ENCODE measurements around the gene MAEA.

The MAEA gene

DNA sequence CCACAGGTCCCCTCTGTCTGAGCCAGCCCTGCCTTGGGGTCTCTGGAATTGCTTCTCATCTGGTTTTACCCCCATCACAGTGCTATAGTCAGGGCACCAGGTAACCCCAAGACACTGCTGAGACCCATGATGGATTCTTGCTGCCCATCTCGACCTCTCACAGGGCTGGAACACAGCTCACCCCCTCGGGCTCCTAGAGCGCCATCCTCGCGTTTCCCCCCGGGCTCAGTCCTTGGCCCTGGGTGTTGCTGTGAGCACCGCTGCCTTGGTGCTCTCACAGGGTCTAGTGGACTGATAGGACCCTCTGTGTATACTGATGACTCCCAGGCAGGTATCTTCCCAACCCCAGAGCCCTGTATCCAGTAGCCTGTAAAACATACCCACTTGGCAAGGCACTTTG is 8.8 kb downstream of the MAEA start:
- no peak overlapping the region for H3K18ac ChIP-seq (ENCODE audit: low read depth in 1 of 2, low read length in 2 of 2)
- H2AK5ac ChIP-seq (ENCODE audit: low read length, severe bottlenecking), result no peak overlapping the region
- H3K4me3 ChIP-seq (ENCODE audit: insufficient read depth in 1 of 2, low read depth in 1 of 2, low read length in 2 of 2), result no peak overlapping the region

DNA sequence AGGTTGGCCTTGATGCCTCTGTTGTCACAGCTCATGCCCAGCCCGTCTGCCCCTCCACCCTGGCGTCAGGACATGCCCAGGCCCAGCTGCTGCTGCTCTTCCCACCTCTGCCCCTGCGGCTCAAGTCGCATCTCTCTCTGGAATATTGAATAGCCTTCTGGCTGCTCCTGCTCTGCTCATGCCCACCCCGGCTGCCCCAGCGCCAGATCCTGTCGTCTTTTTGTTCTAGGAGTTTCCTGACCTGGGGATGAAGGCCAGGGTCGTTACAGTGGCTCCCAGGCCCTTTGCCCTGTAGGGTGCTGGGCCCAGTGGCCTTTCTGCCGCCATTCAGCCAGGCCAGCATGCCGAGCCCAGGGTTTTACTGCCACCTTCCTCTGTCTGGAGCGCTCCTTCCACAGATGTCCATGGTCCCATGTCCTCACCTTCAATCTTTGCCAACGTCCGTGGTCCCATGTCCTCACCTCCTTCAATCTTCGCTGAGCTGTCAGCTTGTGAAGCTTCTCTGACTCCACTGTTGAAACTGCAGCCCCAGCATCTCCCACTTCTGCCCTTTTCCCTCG is 9.7 kb downstream of the MAEA start:
- H3K27ac ChIP-seq (ENCODE audit: low read length, poor library complexity, severe bottlenecking), result no peak overlapping the region
- H4K91ac ChIP-seq (ENCODE audit: low read length), result no peak overlapping the region
- peaks cover 7% of the 10 kb centered on the region for H3K79me1 ChIP-seq (replicated peaks; ENCODE audit: low read length, poor library complexity, severe bottlenecking)
- H3K27me3 ChIP-seq (ENCODE audit: control insufficient read depth in 1 of 2, insufficient read depth in 1 of 2, low read length in 2 of 2), result no peaks in the 10 kb centered on the region
- no peak overlapping the region for H2BK15ac ChIP-seq (ENCODE audit: low read depth, poor library complexity, severe bottlenecking)
- no peak overlapping the region for H3K18ac ChIP-seq (ENCODE audit: low read depth in 1 of 2, low read length in 2 of 2)
- no peak overlapping the region for H3K14ac ChIP-seq (ENCODE audit: low read length in 2 of 2)
- H3K23ac ChIP-seq (ENCODE audit: low read length in 2 of 2), result no peak overlapping the region
- no peak overlapping the region for H2BK12ac ChIP-seq (ENCODE audit: low read length in 2 of 2)
- H3K4ac ChIP-seq (ENCODE audit: low read depth in 1 of 2, low read length in 2 of 2), result no peak overlapping the region
- H2AK5ac ChIP-seq (ENCODE audit: low read length, severe bottlenecking), result no peak overlapping the region
- H3K9ac ChIP-seq (ENCODE audit: low read length), result no peak overlapping the region
- peaks cover 48 to 61% of the 10 kb centered on the region in 2 experiments for H3K36me3 ChIP-seq (ENCODE audit: control insufficient read depth in 1 of 2, insufficient read depth in 2 of 2, low read depth in 1 of 2, low read length in 2 of 2)
- H3K4me1 ChIP-seq (ENCODE audit: control insufficient read depth, insufficient read depth, low read depth, low read length), result peaks cover 28% of the 10 kb centered on the region
- H2BK5ac ChIP-seq (ENCODE audit: low read depth, low read length, poor library complexity, severe bottlenecking), result no peak overlapping the region
- no peak for DNase-seq
- no peak overlapping the region for H2BK120ac ChIP-seq (ENCODE audit: low read depth, low read length)
- H3K4me2 ChIP-seq (ENCODE audit: low read length, poor library complexity, severe bottlenecking), result no peak overlapping the region
- H3K9me3 ChIP-seq (ENCODE audit: control insufficient read depth, low read length), result no peaks in the 10 kb centered on the region
- WGBS, result 94% methylated on average over 14 of the region's 15 CpGs
- H2AFZ ChIP-seq (ENCODE audit: low read depth, low read length), result no peak overlapping the region
- no peak overlapping the region for H3K4me3 ChIP-seq (ENCODE audit: insufficient read depth in 1 of 2, low read depth in 1 of 2, low read length in 2 of 2)
- H4K8ac ChIP-seq (ENCODE audit: low read length), result peak overlapping the region; percentile 45

More for the DNA sequence above, 8.8 kb downstream of the MAEA start:
- peaks cover 48 to 64% of the 10 kb centered on the region in 2 experiments for H3K36me3 ChIP-seq (ENCODE audit: control insufficient read depth in 1 of 2, insufficient read depth in 2 of 2, low read depth in 1 of 2, low read length in 2 of 2)
- no peak for DNase-seq
- no peak overlapping the region for H2AFZ ChIP-seq (ENCODE audit: low read depth, low read length)
- H2BK15ac ChIP-seq (ENCODE audit: low read depth, poor library complexity, severe bottlenecking), result no peak overlapping the region
- H3K79me1 ChIP-seq (replicated peaks; ENCODE audit: low read length, poor library complexity, severe bottlenecking), result peaks cover 5% of the 10 kb centered on the region
- no peaks in the 10 kb centered on the region for H3K9me3 ChIP-seq (ENCODE audit: control insufficient read depth, low read length)
- no peak overlapping the region for H4K91ac ChIP-seq (ENCODE audit: low read length)
- no peak overlapping the region for H3K27ac ChIP-seq (ENCODE audit: low read length, poor library complexity, severe bottlenecking)
- H3K4me1 ChIP-seq (ENCODE audit: control insufficient read depth, insufficient read depth, low read depth, low read length), result peaks cover 36% of the 10 kb centered on the region
- H3K9ac ChIP-seq (ENCODE audit: low read length), result no peak overlapping the region
- H3K4ac ChIP-seq (ENCODE audit: low read depth in 1 of 2, low read length in 2 of 2), result no peak overlapping the region
- no peak overlapping the region for H2BK12ac ChIP-seq (ENCODE audit: low read length in 2 of 2)
- no peak overlapping the region for H2BK5ac ChIP-seq (ENCODE audit: low read depth, low read length, poor library complexity, severe bottlenecking)
- H3K4me2 ChIP-seq (ENCODE audit: low read length, poor library complexity, severe bottlenecking), result no peak overlapping the region
- 99% methylated on average over 7 of the region's 7 CpGs for WGBS
- H3K27me3 ChIP-seq (ENCODE audit: control insufficient read depth in 1 of 2, insufficient read depth in 1 of 2, low read length in 2 of 2), result no peaks in the 10 kb centered on the region
- H3K14ac ChIP-seq (ENCODE audit: low read length in 2 of 2), result no peak overlapping the region
- no peak overlapping the region for H4K8ac ChIP-seq (ENCODE audit: low read length)
- no peak overlapping the region for H2BK120ac ChIP-seq (ENCODE audit: low read depth, low read length)
- no peak overlapping the region for H3K23ac ChIP-seq (ENCODE audit: low read length in 2 of 2)

DNA sequence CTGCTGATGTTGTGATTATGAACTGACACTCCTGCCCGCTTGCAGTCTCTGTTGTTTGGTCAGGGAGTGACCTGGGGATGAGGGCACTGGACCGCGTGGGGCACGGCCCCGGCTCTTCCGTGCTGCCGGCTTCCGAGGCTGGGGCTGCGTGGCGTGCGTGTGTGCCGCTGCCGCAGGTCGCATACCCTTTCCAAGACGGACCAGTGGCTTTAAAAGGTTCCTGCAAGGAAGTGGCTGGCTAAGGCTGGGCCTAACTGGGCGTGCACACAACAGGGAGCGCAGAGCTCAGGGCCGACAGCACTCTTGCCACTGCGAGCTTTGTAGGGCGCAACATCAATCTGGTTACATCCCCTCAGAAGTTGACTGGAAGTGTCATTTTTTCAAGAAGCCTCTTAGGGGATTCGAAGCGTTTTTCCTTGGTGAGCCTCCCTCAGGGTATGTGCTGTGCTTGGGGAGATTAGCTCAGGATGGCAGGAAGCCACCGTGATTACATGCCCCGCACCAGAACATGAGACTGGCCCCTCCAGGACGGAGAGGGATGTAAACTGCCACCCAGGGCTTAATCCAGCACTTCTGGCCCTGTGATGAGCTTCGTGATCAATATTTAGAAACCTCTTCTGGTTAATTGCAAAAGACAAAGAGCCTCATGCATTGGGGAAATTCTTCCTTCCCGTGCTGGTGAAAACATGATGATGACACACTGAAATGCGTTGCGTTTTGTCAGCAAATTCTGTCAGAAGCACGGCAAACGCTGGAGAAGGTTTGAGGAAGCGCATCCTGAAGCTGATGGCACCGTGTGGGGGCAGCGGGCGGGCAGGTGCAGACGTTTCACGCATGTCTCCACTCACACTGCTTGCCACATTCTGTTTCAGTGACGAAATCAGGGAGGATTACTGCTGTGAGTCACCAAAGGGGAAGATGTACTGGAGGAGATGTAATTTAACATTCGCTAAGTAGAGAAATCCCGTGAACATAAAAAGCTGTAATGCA is 11.1 kb downstream of the MAEA start:
- Histone ChIP-seq H3K4me2 (ENCODE audit: low read length, poor library complexity, severe bottlenecking) (no peak overlapping the region), H3K79me1 (replicated peaks; ENCODE audit: low read length, poor library complexity, severe bottlenecking) (peaks cover 13% of the 10 kb centered on the region), H3K27me3 (ENCODE audit: control insufficient read depth in 1 of 2, insufficient read depth in 1 of 2, low read length in 2 of 2) (no peaks in the 10 kb centered on the region), H2BK120ac (ENCODE audit: low read depth, low read length) (no peak overlapping the region), H3K14ac (ENCODE audit: low read length in 2 of 2) (no peak overlapping the region), H2BK5ac (ENCODE audit: low read depth, low read length, poor library complexity, severe bottlenecking) (no peak overlapping the region), H3K27ac (ENCODE audit: low read length, poor library complexity, severe bottlenecking) (peak overlapping the region; percentile 13), H3K23ac (ENCODE audit: low read length in 2 of 2) (no peak overlapping the region), H4K8ac (ENCODE audit: low read length) (no peak overlapping the region), H3K9ac (ENCODE audit: low read length) (no peak overlapping the region), H3K4me3 (ENCODE audit: insufficient read depth in 1 of 2, low read depth in 1 of 2, low read length in 2 of 2) (no peak overlapping the region), H3K4me1 (ENCODE audit: control insufficient read depth, insufficient read depth, low read depth, low read length) (peaks cover 19% of the 10 kb centered on the region), H2AK5ac (ENCODE audit: low read length, severe bottlenecking) (no peak overlapping the region), H3K9me3 (ENCODE audit: control insufficient read depth, low read length) (no peaks in the 10 kb centered on the region), H3K18ac (ENCODE audit: low read depth in 1 of 2, low read length in 2 of 2) (no peak overlapping the region), H2AFZ (ENCODE audit: low read depth, low read length) (no peak overlapping the region), H3K36me3 (ENCODE audit: control insufficient read depth in 1 of 2, insufficient read depth in 2 of 2, low read depth in 1 of 2, low read length in 2 of 2) (peaks cover 52 to 59% of the 10 kb centered on the region in 2 experiments), H3K4ac (ENCODE audit: low read depth in 1 of 2, low read length in 2 of 2) (no peak overlapping the region), H2BK12ac (ENCODE audit: low read length in 2 of 2) (no peak overlapping the region), H4K91ac (ENCODE audit: low read length) (no peak overlapping the region), H2BK15ac (ENCODE audit: low read depth, poor library complexity, severe bottlenecking) (no peak overlapping the region)
- peak; percentile 86 for DNase-seq
- WGBS, result 88% methylated on average over 40 of the region's 40 CpGs

DNA sequence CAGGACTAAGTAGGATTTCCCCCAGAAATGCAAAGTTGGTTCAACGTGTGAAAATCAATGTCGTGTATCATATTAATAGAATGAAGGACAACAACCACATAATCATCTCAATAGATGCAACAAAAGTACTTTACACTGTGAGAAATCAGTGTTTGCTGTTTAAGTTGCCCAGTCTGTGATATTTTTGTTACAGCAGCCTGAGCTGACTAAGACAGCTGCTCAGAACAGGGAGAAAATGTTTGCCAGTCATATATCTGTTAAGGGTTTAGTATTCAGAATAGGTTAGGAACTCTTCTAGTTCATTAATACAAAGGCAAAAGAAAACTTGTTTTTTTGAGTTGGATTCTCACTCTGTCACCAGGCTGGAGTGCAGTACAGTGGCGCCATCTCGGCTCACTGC is 12.5 kb downstream of the MAEA start:
- Histone ChIP-seq H3K14ac (ENCODE audit: low read length in 2 of 2) (no peak overlapping the region), H3K4me2 (ENCODE audit: low read length, poor library complexity, severe bottlenecking) (no peak overlapping the region), H4K91ac (ENCODE audit: low read length) (no peak overlapping the region), H3K4me1 (ENCODE audit: control insufficient read depth, insufficient read depth, low read depth, low read length) (peaks cover 17% of the 10 kb centered on the region), H2BK120ac (ENCODE audit: low read depth, low read length) (no peak overlapping the region), H2BK5ac (ENCODE audit: low read depth, low read length, poor library complexity, severe bottlenecking) (no peak overlapping the region), H3K4me3 (ENCODE audit: insufficient read depth in 1 of 2, low read depth in 1 of 2, low read length in 2 of 2) (no peak overlapping the region), H2BK15ac (ENCODE audit: low read depth, poor library complexity, severe bottlenecking) (no peak overlapping the region), H3K23ac (ENCODE audit: low read length in 2 of 2) (no peak overlapping the region), H3K18ac (ENCODE audit: low read depth in 1 of 2, low read length in 2 of 2) (no peak overlapping the region), H2AK5ac (ENCODE audit: low read length, severe bottlenecking) (no peak overlapping the region), H3K4ac (ENCODE audit: low read depth in 1 of 2, low read length in 2 of 2) (no peak overlapping the region), H3K9ac (ENCODE audit: low read length) (no peak overlapping the region), H2AFZ (ENCODE audit: low read depth, low read length) (no peak overlapping the region), H3K27ac (ENCODE audit: low read length, poor library complexity, severe bottlenecking) (no peak overlapping the region), H3K9me3 (ENCODE audit: control insufficient read depth, low read length) (no peaks in the 10 kb centered on the region), H4K8ac (ENCODE audit: low read length) (no peak overlapping the region), H3K36me3 (ENCODE audit: control insufficient read depth in 1 of 2, insufficient read depth in 2 of 2, low read depth in 1 of 2, low read length in 2 of 2) (peaks cover 51% of the 10 kb centered on the region in 2 experiments), H3K27me3 (ENCODE audit: control insufficient read depth in 1 of 2, insufficient read depth in 1 of 2, low read length in 2 of 2) (no peaks in the 10 kb centered on the region), H3K79me1 (replicated peaks; ENCODE audit: low read length, poor library complexity, severe bottlenecking) (peaks cover 22% of the 10 kb centered on the region), H2BK12ac (ENCODE audit: low read length in 2 of 2) (no peak overlapping the region)
- no peak for DNase-seq
- 100% methylated on average over 2 of the region's 4 CpGs for WGBS

Measured in mesenchymal stem cell (in vitro differentiated cells and primary cell).